ENCODE data around the gene AGER. TPM values are rescaled to one million over a fixed set of nuclear protein-coding genes. Genes with fewer than 3 reads are reported as not detected.
"Not testable (repeated sequence)": the region's sequence is repeated elsewhere in the genome, so short reads cannot be mapped to it uniquely, and the experiment has no call there.

The AGER gene
- polyA plus RNA-seq, 1 donor from 2014 or later, result 7.2 TPM

DNA sequence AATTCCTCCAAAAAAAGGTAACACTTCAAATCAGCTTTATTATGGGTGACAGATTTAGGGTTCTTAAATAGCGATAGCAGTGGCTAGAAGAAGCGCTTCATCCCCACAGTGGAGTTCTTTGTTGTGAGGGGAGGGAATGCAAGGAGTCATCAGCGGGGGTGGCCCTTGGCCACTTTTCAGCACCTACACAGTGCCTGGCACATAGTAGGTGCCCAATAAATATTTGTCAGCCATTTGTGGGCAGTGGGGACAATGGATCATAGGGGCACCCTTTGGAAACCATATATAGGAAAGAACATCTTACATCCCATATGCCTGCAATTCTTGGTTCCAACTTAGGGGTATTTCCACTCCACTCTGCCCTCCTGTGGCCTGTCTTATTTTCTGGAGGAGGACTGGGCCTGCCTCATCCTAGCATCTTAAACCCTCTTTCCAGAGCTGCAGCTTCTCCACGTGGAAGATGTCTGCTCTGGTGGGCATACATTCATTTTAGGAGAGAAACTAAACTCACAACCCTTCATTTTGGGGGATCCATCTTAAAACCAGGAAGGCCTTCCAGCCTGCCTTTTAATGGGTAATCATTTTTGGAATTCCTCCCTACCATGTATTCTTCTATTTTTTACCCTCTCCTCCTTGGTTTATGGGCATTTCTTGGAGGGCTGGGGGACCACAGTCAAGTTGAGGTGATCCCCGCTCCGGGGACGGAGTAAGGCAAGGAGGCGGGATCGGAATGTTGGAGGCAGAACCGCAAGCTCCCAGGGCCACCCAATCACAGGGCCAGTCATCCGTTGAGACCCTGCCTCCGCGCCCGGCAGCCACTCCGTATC, 11.0 kb upstream of the AGER start:
- Histone ChIP-seq H3K36me3 (ENCODE audit: insufficient read depth, low read length) (no peaks in the 10 kb centered on the region), H3F3A (ENCODE audit: insufficient read depth, low read length, poor library complexity, severe bottlenecking) (peaks cover 5% of the 10 kb centered on the region), H4K20me1 (ENCODE audit: insufficient read depth) (no peaks in the 10 kb centered on the region), H3K27ac (ENCODE audit: low read length) (peak overlapping the region; percentile 100), H3K27me3 (ENCODE audit: insufficient read depth, low read depth, low read length) (no peaks in the 10 kb centered on the region), H3K4me3 (ENCODE audit: low read length) (peak overlapping the region; percentile 82), H3K9ac (ENCODE audit: low read length) (peak overlapping the region; percentile 100), H3K79me2 (replicated peaks; ENCODE audit: insufficient read depth, low read length) (peaks cover 8% of the 10 kb centered on the region), H3K9me3 (ENCODE audit: low read length) (no peaks in the 10 kb centered on the region), H3K4me2 (ENCODE audit: low read length) (peak overlapping the region; percentile 96), H2AFZ (ENCODE audit: low read depth, low read length) (peak overlapping the region; percentile 23), H3K9me2 (ENCODE audit: insufficient read depth, low read length) (no peaks in the 10 kb centered on the region)
- TF ChIP-seq RAD21 (conservative IDR thresholded peaks at IDR 0.05) (peak; percentile 71), POLR2AphosphoS5 (IDR thresholded peaks at IDR 0.05) (peak; percentile 92), MXI1 (conservative IDR thresholded peaks at IDR 0.05; ENCODE audit: poor library complexity, severe bottlenecking) (peak; percentile 56), SMC3 (conservative IDR thresholded peaks at IDR 0.05; ENCODE audit: poor library complexity) (peak; percentile 85), EP300 (conservative IDR thresholded peaks at IDR 0.05; ENCODE audit: poor library complexity, severe bottlenecking) (no peak), TAF1 (IDR thresholded peaks at IDR 0.05; ENCODE audit: low read depth) (no peak), EZH2 (IDR thresholded peaks at IDR 0.05; ENCODE audit: borderline replicate concordance, insufficient read depth, low read length, poor library complexity, severe bottlenecking) (no peak)
- TF ChIP-seq, protein P1, sequence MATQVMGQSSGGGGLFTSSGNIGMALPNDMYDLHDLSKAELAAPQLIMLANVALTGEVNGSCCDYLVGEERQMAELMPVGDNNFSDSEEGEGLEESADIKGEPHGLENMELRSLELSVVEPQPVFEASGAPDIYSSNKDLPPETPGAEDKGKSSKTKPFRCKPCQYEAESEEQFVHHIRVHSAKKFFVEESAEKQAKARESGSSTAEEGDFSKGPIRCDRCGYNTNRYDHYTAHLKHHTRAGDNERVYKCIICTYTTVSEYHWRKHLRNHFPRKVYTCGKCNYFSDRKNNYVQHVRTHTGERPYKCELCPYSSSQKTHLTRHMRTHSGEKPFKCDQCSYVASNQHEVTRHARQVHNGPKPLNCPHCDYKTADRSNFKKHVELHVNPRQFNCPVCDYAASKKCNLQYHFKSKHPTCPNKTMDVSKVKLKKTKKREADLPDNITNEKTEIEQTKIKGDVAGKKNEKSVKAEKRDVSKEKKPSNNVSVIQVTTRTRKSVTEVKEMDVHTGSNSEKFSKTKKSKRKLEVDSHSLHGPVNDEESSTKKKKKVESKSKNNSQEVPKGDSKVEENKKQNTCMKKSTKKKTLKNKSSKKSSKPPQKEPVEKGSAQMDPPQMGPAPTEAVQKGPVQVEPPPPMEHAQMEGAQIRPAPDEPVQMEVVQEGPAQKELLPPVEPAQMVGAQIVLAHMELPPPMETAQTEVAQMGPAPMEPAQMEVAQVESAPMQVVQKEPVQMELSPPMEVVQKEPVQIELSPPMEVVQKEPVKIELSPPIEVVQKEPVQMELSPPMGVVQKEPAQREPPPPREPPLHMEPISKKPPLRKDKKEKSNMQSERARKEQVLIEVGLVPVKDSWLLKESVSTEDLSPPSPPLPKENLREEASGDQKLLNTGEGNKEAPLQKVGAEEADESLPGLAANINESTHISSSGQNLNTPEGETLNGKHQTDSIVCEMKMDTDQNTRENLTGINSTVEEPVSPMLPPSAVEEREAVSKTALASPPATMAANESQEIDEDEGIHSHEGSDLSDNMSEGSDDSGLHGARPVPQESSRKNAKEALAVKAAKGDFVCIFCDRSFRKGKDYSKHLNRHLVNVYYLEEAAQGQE (IDR thresholded peaks at IDR 0.05; ENCODE audit: borderline replicate concordance), result no peak
- TF ChIP-seq, protein P2, sequence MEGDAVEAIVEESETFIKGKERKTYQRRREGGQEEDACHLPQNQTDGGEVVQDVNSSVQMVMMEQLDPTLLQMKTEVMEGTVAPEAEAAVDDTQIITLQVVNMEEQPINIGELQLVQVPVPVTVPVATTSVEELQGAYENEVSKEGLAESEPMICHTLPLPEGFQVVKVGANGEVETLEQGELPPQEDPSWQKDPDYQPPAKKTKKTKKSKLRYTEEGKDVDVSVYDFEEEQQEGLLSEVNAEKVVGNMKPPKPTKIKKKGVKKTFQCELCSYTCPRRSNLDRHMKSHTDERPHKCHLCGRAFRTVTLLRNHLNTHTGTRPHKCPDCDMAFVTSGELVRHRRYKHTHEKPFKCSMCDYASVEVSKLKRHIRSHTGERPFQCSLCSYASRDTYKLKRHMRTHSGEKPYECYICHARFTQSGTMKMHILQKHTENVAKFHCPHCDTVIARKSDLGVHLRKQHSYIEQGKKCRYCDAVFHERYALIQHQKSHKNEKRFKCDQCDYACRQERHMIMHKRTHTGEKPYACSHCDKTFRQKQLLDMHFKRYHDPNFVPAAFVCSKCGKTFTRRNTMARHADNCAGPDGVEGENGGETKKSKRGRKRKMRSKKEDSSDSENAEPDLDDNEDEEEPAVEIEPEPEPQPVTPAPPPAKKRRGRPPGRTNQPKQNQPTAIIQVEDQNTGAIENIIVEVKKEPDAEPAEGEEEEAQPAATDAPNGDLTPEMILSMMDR (IDR thresholded peaks at IDR 0.05; ENCODE audit: poor library complexity, severe bottlenecking), result peak; percentile 81

DNA sequence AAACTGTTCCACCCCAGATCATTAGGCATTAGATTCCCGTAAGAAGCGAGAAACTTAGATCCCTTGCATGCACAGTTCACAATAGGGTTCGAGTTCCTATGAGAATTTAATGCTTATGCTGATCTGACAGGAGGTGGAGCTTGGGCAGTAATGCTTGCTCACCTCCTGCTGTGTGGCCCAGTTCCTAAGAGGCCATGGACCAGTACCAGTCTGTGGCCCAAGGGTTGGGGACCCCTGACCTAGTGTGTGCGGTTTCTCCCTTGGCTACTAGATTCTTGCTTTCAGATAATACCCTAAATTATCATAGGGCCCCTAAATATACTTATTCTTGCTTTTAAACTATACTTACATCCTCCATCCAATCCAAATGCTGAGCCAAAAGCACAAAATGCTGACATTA, 10.3 kb upstream of the AGER start:
- Histone ChIP-seq H3K27me3 (ENCODE audit: insufficient read depth, low read depth, low read length) (no peaks in the 10 kb centered on the region), H3K79me2 (replicated peaks; ENCODE audit: insufficient read depth, low read length) (peaks cover 11% of the 10 kb centered on the region), H3K9me3 (ENCODE audit: low read length) (no peaks in the 10 kb centered on the region), H3K4me3 (ENCODE audit: low read length) (peak overlapping the region; percentile 82), H3K4me2 (ENCODE audit: low read length) (peak overlapping the region; percentile 96), H3K9ac (ENCODE audit: low read length) (peak overlapping the region; percentile 100), H3K36me3 (ENCODE audit: insufficient read depth, low read length) (no peaks in the 10 kb centered on the region), H3F3A (ENCODE audit: insufficient read depth, low read length, poor library complexity, severe bottlenecking) (peaks cover 5% of the 10 kb centered on the region), H3K27ac (ENCODE audit: low read length) (peak overlapping the region; percentile 100), H2AFZ (ENCODE audit: low read depth, low read length) (no peak overlapping the region), H4K20me1 (ENCODE audit: insufficient read depth) (no peaks in the 10 kb centered on the region), H3K9me2 (ENCODE audit: insufficient read depth, low read length) (no peaks in the 10 kb centered on the region)
- TF ChIP-seq, protein P2 (IDR thresholded peaks at IDR 0.05; ENCODE audit: poor library complexity, severe bottlenecking), result no peak
- TF ChIP-seq POLR2AphosphoS5 (IDR thresholded peaks at IDR 0.05), result no peak

DNA sequence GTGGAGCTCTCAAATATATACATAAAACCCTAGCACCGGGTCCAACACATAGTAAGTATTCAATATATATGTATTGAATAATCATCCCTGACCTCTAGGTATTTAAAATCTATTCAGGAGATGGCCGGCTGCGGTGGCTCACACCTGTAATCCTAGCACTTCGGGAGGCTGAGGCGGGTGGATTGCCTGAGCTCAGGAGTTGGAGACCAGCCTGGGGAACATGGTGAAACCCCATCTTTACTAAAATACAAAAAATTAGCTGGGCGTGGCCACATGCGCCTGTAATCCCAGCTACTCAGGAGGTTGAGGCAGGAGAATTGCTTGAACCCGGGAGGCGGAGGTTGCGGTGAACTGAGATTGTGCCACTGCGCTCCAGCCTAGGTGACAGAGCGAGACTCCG, 9.0 kb upstream of the AGER start:
- not testable (repeated sequence) for H4K20me1 ChIP-seq (ENCODE audit: insufficient read depth); H2AFZ ChIP-seq (ENCODE audit: low read depth, low read length); H3K4me3 ChIP-seq (ENCODE audit: low read length); H3K27ac ChIP-seq (ENCODE audit: low read length); H3K9me3 ChIP-seq (ENCODE audit: low read length); H3K27me3 ChIP-seq (ENCODE audit: insufficient read depth, low read depth, low read length); H3K36me3 ChIP-seq (ENCODE audit: insufficient read depth, low read length); H3K9me2 ChIP-seq (ENCODE audit: insufficient read depth, low read length); H3K4me2 ChIP-seq (ENCODE audit: low read length); H3K9ac ChIP-seq (ENCODE audit: low read length); H3F3A ChIP-seq (ENCODE audit: insufficient read depth, low read length, poor library complexity, severe bottlenecking)
- H3K79me2 ChIP-seq (replicated peaks; ENCODE audit: insufficient read depth, low read length), result peaks cover 17% of the 10 kb centered on the region

Measured in neural cell (in vitro differentiated cells).